HL-60 (cell line): Measurements from ENCODE around the gene DNALI1.
A peak's percentile ranks its signal among the peaks of the same experiment; 100 is the strongest.

Experiments
- DNase-seq, 2 experiments: peaks; one replicate each; pipeline ENCODE4 v3.0.0-alpha.2; 2010 to 2020; ENCODE audit warnings: low read depth in 1 of 2, low spot score in 1 of 2
- H3K27ac ChIP-seq: fragments of 250-450 bp; sonication (Bioruptor Pico); replicated peaks from 2 replicates; pipeline ENCODE4 v1.5.1; 2020; ENCODE audit warnings: mild to moderate bottlenecking, moderate library complexity
- H3K27me3 ChIP-seq: fragments of 250-450 bp; sonication (Bioruptor Pico); 2 replicates; pipeline ENCODE4 v1.5.1; 2021; ENCODE audit warnings: mild to moderate bottlenecking, moderate library complexity; ENCODE audit not compliant: insufficient read depth, poor library complexity, severe bottlenecking
- H3K4me3 ChIP-seq: replicated peaks from 2 replicates; pipeline ENCODE4 v1.5.1; 2011; ENCODE audit warnings: mild to moderate bottlenecking, control low read depth, low read length; ENCODE audit not compliant: insufficient read depth
- GABPA ChIP-seq: IDR thresholded peaks from 2 replicates; pipeline ENCODE4 v1.6.1; 2012; ENCODE audit warnings: low read depth
- POLR2AphosphoS5 ChIP-seq: IDR thresholded peaks from 2 replicates; pipeline ENCODE4 v1.6.1; 2012; ENCODE audit warnings: low read depth
- SPI1 ChIP-seq: IDR thresholded peaks from 2 replicates; pipeline ENCODE4 v1.6.1; 2012; ENCODE audit warnings: low read depth, mild to moderate bottlenecking, borderline replicate concordance
- TF ChIP-seq, protein P1 (sequence below): IDR thresholded peaks from one replicate; pipeline ENCODE4 v1.5.1; 2011; ENCODE audit warnings: low read length, control low read depth, inconsistent platforms; ENCODE audit not compliant: insufficient read depth
- TF ChIP-seq, protein P2 (sequence below): IDR thresholded peaks from 2 replicates; pipeline ENCODE4 v1.6.1; 2012; ENCODE audit warnings: low read depth; ENCODE audit not compliant: insufficient replicate concordance

DNALI1 gene

DNA sequence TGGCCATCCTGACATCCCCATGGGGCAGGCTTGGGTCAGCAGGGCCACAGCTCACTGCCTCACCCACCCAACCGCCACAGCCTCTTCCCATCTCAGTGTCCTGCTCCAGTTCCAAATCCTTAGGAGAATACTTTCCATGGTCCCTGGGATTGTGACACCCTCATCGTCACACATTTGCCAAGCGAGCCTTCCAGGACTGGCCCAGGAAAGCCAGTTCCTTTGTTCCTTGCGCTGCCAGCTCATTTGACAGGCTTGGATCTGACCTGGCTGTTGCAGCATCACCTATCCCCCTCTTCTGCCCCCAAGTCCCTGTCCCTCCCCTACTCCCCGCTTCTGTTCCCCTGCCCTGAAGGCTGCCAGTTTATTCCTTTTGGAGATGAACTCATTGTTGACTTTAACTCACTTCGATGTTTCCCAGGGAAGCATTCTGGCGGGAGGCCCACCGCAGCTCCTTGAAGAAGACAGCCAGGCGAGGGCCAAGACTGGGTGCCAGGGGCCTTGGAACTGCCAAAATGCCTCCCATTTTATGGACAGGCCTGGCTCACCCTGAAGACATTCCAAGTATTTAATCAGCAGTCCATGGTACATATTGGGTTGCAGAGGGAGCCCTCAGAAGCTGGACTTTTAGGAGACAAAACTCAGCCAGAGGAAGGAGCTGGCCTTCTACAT, 49.2 kb downstream of the DNALI1 start:
- no peak overlapping the region for H3K27ac ChIP-seq
- DNase-seq, result no peak
- H3K4me3 ChIP-seq, result no peak overlapping the region
- TF ChIP-seq POLR2AphosphoS5 (no peak), GABPA (no peak), SPI1 (no peak)
- TF ChIP-seq, protein P1, sequence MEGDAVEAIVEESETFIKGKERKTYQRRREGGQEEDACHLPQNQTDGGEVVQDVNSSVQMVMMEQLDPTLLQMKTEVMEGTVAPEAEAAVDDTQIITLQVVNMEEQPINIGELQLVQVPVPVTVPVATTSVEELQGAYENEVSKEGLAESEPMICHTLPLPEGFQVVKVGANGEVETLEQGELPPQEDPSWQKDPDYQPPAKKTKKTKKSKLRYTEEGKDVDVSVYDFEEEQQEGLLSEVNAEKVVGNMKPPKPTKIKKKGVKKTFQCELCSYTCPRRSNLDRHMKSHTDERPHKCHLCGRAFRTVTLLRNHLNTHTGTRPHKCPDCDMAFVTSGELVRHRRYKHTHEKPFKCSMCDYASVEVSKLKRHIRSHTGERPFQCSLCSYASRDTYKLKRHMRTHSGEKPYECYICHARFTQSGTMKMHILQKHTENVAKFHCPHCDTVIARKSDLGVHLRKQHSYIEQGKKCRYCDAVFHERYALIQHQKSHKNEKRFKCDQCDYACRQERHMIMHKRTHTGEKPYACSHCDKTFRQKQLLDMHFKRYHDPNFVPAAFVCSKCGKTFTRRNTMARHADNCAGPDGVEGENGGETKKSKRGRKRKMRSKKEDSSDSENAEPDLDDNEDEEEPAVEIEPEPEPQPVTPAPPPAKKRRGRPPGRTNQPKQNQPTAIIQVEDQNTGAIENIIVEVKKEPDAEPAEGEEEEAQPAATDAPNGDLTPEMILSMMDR, result no peak
- no peaks in the 10 kb centered on the region for H3K27me3 ChIP-seq

DNA sequence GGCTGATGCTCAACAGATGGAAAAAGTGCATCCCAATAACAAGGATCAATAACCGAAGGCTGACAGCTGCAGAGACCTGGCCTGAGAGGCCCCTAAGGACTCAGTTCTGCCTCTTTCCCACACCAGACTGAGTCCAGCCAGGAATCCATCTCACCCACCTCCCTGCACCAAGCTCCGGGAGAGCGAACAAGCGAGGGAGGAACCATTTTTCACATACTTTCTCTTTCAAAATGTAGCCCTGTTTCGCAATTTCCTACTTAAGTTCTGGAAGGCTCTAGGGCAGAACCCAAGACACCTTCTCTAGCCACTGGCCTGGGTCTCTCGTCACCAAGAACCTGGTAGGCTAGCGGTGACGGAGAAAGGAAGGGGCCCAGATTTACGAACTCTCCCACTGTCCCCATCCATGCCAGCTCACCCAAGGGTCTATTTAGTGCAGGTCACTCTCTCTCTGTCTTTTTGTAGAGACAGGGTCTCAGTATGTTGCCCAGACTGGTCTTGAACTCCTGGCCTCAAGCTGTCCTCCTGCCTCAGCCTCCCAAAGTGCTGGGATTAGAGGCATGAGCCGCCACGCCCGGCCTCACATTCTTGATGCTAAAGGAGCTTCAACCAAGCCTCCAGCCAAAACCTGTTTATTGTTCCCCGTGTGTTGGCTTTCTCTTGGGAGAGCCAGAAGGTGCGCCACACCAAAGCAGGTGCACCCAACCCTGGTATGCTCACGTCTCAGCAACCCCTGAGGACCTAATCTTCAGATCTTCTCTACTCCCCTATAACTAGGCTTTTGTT, 49.9 kb downstream of the DNALI1 start:
- TF ChIP-seq SPI1 (no peak), POLR2AphosphoS5 (no peak), GABPA (no peak)
- TF ChIP-seq, protein P2, sequence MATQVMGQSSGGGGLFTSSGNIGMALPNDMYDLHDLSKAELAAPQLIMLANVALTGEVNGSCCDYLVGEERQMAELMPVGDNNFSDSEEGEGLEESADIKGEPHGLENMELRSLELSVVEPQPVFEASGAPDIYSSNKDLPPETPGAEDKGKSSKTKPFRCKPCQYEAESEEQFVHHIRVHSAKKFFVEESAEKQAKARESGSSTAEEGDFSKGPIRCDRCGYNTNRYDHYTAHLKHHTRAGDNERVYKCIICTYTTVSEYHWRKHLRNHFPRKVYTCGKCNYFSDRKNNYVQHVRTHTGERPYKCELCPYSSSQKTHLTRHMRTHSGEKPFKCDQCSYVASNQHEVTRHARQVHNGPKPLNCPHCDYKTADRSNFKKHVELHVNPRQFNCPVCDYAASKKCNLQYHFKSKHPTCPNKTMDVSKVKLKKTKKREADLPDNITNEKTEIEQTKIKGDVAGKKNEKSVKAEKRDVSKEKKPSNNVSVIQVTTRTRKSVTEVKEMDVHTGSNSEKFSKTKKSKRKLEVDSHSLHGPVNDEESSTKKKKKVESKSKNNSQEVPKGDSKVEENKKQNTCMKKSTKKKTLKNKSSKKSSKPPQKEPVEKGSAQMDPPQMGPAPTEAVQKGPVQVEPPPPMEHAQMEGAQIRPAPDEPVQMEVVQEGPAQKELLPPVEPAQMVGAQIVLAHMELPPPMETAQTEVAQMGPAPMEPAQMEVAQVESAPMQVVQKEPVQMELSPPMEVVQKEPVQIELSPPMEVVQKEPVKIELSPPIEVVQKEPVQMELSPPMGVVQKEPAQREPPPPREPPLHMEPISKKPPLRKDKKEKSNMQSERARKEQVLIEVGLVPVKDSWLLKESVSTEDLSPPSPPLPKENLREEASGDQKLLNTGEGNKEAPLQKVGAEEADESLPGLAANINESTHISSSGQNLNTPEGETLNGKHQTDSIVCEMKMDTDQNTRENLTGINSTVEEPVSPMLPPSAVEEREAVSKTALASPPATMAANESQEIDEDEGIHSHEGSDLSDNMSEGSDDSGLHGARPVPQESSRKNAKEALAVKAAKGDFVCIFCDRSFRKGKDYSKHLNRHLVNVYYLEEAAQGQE, result no peak
- TF ChIP-seq, protein P1, result no peak
- Histone ChIP-seq H3K27ac (no peak overlapping the region), H3K27me3 (no peaks in the 10 kb centered on the region), H3K4me3 (no peak overlapping the region)
- DNase-seq, result peak in 1 of 2 experiments; percentile 9

DNA sequence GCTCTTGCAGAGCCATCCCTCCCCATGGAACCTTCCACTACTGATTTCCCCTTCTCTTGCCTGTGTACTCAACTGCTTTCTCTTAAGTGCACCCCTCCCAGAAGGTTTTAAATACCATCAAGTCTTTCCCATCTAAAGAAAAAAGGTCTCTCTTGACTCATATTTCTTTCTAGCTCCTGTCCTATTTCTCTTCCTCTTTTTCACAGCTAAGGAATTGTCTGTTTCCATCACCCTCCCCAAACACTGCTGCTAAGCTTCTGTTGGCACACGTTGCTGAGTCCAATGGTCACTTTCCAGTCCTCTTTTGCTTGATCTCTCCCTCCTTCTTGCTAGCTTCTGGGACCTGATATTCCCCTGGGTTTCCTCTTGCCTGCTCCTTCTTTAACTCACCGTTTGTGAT, 52.3 kb downstream of the DNALI1 start:
- TF ChIP-seq POLR2AphosphoS5 (no peak), SPI1 (peak; percentile 72)
- H3K27ac ChIP-seq, result no peak overlapping the region
- peaks cover 4% of the 10 kb centered on the region for H3K27me3 ChIP-seq
- no peak overlapping the region for H3K4me3 ChIP-seq
- DNase-seq, result no peak

DNA sequence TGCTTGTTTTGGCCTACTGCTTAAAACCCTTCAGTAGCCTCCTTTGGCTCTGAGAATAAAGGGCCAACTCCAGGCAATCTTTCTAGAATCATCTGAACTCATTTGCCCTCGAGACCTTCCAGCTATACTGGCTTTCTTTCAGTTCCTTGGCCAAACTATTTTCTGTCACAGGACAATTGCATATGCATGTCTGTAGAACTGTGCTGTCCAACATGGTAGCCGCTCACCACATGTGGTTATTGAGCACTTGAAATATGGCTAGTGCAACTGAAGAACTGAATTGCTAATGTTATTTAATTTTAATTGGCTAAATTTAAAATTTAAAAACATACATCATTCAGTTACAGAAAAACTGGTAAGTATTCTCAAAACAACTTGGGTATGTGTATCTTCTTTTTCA, 53.3 kb downstream of the DNALI1 start:
- peaks cover 4% of the 10 kb centered on the region for H3K27me3 ChIP-seq
- H3K4me3 ChIP-seq, result no peak overlapping the region
- H3K27ac ChIP-seq, result no peak overlapping the region
- no peak for DNase-seq
- TF ChIP-seq SPI1 (no peak), GABPA (no peak), POLR2AphosphoS5 (no peak)
- TF ChIP-seq, protein P1, result no peak
- TF ChIP-seq, protein P2, result no peak
